ENCODE results near the gene SMYD4. TPM values are rescaled to one million over a fixed set of nuclear protein-coding genes. Genes with fewer than 3 reads are reported as not detected.
"Not testable (repeated sequence)": the region's sequence is repeated elsewhere in the genome, so short reads cannot be mapped to it uniquely, and the experiment has no call there.

Gene SMYD4
- total and polyA plus RNA-seq, 2 donors: 7.0 to 8.1 TPM

DNA sequence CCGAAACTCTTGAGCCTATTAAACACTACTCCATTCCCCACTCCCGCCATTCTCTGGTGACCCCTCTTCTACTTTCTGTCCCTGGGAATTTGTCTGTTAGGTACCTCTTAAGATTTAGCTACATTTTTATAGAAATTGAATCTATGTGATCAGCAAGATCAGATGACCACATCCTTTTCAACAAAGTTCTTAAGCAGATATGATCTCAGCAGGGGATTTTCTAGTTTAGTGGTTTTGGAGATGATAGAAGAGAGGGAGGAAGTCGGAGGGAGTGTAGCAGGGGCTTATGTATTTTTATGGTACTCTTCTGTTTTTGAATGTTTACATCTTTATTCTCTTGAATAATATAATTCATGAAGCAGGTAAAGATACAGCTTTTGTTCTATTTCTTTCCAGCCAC is 40.9 kb upstream of the SMYD4 start:
- H3K27ac ChIP-seq (ENCODE audit: low read depth in 1 of 2, low read length in 1 of 2): peak overlapping the region in 1 of 2 donors; percentile 90
- no peak overlapping the region for H3K4me3 ChIP-seq (ENCODE audit: low read length in 2 of 2)
- H3K36me3 ChIP-seq (ENCODE audit: control insufficient read depth in 2 of 2, insufficient read depth in 2 of 2, low read length in 1 of 2): peaks cover 12 to 29% of the 10 kb centered on the region in 2 donors
- 43% methylated on average over 3 of the region's 3 CpGs for WGBS
- peaks cover 0 to 3% of the 10 kb centered on the region in 2 donors for H3K9me3 ChIP-seq (ENCODE audit: control insufficient read depth in 2 of 2, insufficient read depth in 1 of 2, low read length in 1 of 2)
- DNase-seq (ENCODE audit: low read depth in 6 of 9, low spot score in 9 of 9): peak in 7 of 9 donors; percentile 17 to 75 (median 33)
- H3K4me1 ChIP-seq (ENCODE audit: control insufficient read depth in 2 of 2, insufficient read depth in 2 of 2, low read length in 2 of 2): peaks cover 34 to 39% of the 10 kb centered on the region in 2 donors
- no peaks in the 10 kb centered on the region for H3K27me3 ChIP-seq (ENCODE audit: control insufficient read depth in 2 of 2, insufficient read depth in 1 of 2, low read length in 1 of 2)

DNA sequence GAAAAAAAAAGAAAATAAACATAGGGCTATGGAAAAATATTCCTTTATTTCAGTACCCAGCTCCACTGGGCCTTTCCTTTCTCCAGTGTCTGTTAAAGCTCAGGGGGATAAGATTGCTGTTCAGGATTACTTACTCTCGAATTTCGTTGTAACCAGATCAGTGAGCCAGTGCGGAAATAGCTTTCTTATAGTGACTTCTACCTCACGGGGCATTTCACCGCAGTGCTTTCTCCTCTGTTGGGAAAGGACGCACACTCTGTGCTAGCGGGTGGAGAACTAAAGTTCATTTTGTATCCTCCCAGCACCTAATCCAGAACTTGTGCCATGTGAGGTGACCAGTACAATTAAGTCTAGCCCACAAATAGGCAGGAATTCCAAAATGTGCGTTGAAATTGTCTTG is 38.4 kb upstream of the SMYD4 start:
- peaks cover 29 to 32% of the 10 kb centered on the region in 2 donors for H3K4me1 ChIP-seq (ENCODE audit: control insufficient read depth in 2 of 2, insufficient read depth in 2 of 2, low read length in 2 of 2)
- no peak for DNase-seq (ENCODE audit: low read depth in 6 of 9, low spot score in 9 of 9)
- H3K4me3 ChIP-seq (ENCODE audit: low read length in 2 of 2): no peak overlapping the region
- peaks cover 0 to 3% of the 10 kb centered on the region in 2 donors for H3K9me3 ChIP-seq (ENCODE audit: control insufficient read depth in 2 of 2, insufficient read depth in 1 of 2, low read length in 1 of 2)
- no peak overlapping the region for H3K27ac ChIP-seq (ENCODE audit: low read depth in 1 of 2, low read length in 1 of 2)
- H3K36me3 ChIP-seq (ENCODE audit: control insufficient read depth in 2 of 2, insufficient read depth in 2 of 2, low read length in 1 of 2): peaks cover 8 to 12% of the 10 kb centered on the region in 2 donors
- H3K27me3 ChIP-seq (ENCODE audit: control insufficient read depth in 2 of 2, insufficient read depth in 1 of 2, low read length in 1 of 2): no peaks in the 10 kb centered on the region
- WGBS: 90% methylated on average over 8 of the region's 8 CpGs

- Histone ChIP-seq H3K27me3 (ENCODE audit: control insufficient read depth in 2 of 2, insufficient read depth in 1 of 2, low read length in 1 of 2) (no peaks in the 10 kb centered on the region), H3K9me3 (ENCODE audit: control insufficient read depth in 2 of 2, insufficient read depth in 1 of 2, low read length in 1 of 2) (peaks cover 0 to 2% of the 10 kb centered on the region in 2 donors), H3K4me3 (ENCODE audit: low read length in 2 of 2) (no peak overlapping the region), H3K27ac (ENCODE audit: low read depth in 1 of 2, low read length in 1 of 2) (no peak overlapping the region), H3K36me3 (ENCODE audit: control insufficient read depth in 2 of 2, insufficient read depth in 2 of 2, low read length in 1 of 2) (peaks cover 8 to 9% of the 10 kb centered on the region in 2 donors), H3K4me1 (ENCODE audit: control insufficient read depth in 2 of 2, insufficient read depth in 2 of 2, low read length in 2 of 2) (peaks cover 21 to 24% of the 10 kb centered on the region in 2 donors)
- 98% methylated on average over 3 of the region's 3 CpGs for WGBS
- DNase-seq (ENCODE audit: low read depth in 6 of 9, low spot score in 9 of 9): no peak
Observed at GRCh38 chr17:1867307-1867706, 37.6 kb upstream of the SMYD4 start.

DNA sequence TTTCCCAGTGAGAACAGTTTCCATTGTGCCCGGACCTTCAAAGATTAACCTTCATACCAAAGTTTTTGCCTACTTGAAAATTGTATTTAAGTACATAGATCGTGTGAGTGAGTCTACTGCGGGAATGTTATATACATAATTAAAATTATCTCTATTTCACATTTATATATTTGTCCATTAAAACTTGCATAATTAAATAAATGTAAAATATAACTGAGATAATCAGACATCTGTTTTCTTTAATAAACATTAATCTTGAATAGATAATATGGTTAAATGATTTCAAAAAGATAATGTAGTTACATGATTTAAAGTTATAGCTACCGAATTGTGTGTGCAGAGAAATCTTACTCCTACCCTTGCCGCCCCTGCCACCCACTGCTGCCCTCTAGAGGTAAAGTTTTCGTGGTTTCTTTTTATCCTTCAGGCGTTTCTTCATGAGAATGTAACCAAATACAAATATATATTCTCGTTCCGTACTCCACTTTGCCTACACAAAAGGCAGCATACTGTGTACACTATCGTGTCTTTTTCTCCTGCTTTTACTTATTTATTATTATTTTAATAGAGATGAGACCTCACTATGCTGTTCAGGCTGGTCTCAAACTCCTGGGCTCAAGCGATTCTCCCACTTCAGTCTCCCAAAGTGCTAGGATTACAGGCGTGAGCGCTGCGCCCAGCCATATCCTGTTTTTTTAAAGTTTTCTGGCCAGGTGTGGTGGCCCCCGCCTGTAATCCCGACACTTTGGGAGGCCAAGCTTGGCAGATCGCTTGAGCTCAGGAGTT is 35.7 kb upstream of the SMYD4 start:
- WGBS: 84% methylated on average over 17 of the region's 17 CpGs
- H3K9me3 ChIP-seq (ENCODE audit: control insufficient read depth in 2 of 2, insufficient read depth in 1 of 2, low read length in 1 of 2): no peaks in the 10 kb centered on the region
- no peak overlapping the region for H3K27ac ChIP-seq (ENCODE audit: low read depth in 1 of 2, low read length in 1 of 2)
- DNase-seq (ENCODE audit: low read depth in 6 of 9, low spot score in 9 of 9): peak in 7 of 9 donors; percentile 41 to 76 (median 53)
- no peaks in the 10 kb centered on the region for H3K27me3 ChIP-seq (ENCODE audit: control insufficient read depth in 2 of 2, insufficient read depth in 1 of 2, low read length in 1 of 2)
- H3K36me3 ChIP-seq (ENCODE audit: control insufficient read depth in 2 of 2, insufficient read depth in 2 of 2, low read length in 1 of 2): peaks cover 14 to 18% of the 10 kb centered on the region in 2 donors
- H3K4me3 ChIP-seq (ENCODE audit: low read length in 2 of 2): no peak overlapping the region
- peaks cover 8% of the 10 kb centered on the region in 2 donors for H3K4me1 ChIP-seq (ENCODE audit: control insufficient read depth in 2 of 2, insufficient read depth in 2 of 2, low read length in 2 of 2)

- Histone ChIP-seq H3K27ac (ENCODE audit: low read depth in 1 of 2, low read length in 1 of 2) (no peak overlapping the region), H3K4me3 (ENCODE audit: low read length in 2 of 2) (no peak overlapping the region), H3K27me3 (ENCODE audit: control insufficient read depth in 2 of 2, insufficient read depth in 1 of 2, low read length in 1 of 2) (no peaks in the 10 kb centered on the region), H3K36me3 (ENCODE audit: control insufficient read depth in 2 of 2, insufficient read depth in 2 of 2, low read length in 1 of 2) (peaks cover 12 to 22% of the 10 kb centered on the region in 2 donors), H3K9me3 (ENCODE audit: control insufficient read depth in 2 of 2, insufficient read depth in 1 of 2, low read length in 1 of 2) (no peaks in the 10 kb centered on the region), H3K4me1 (ENCODE audit: control insufficient read depth in 2 of 2, insufficient read depth in 2 of 2, low read length in 2 of 2) (no peaks in the 10 kb centered on the region)
- WGBS: 99% methylated on average over 16 of the region's 16 CpGs
- no peak for DNase-seq (ENCODE audit: low read depth in 6 of 9, low spot score in 9 of 9)
Observed at GRCh38 chr17:1861391-1862010, 31.8 kb upstream of the SMYD4 start.

DNA sequence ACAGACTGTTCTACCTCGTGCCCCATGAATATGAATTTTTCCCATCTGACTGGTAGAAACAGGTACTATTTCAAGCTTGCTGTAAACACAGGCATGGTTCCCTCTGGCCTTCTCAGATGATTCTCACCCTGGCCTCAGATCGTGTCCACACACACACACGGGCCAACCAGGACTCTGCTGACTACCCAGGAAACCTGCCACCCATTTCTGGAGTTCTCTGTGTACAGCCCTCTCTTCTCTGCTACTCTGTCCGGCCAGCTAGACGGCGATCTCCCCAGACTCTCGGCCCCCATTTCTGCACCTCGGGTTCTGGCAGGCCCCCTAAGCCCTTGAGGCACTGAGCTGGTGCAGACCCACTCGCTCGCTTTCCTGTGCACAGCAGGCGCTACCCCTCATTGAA is 31.3 kb upstream of the SMYD4 start:
- 97% methylated on average over 11 of the region's 11 CpGs for whole genome bisulfite sequencing
- DNase-seq (ENCODE audit: low read depth in 6 of 9, low spot score in 9 of 9): no peak
- Histone ChIP-seq H3K36me3 (ENCODE audit: control insufficient read depth in 2 of 2, insufficient read depth in 2 of 2, low read length in 1 of 2) (peaks cover 12 to 22% of the 10 kb centered on the region in 2 donors), H3K4me1 (ENCODE audit: control insufficient read depth in 2 of 2, insufficient read depth in 2 of 2, low read length in 2 of 2) (no peaks in the 10 kb centered on the region), H3K4me3 (ENCODE audit: low read length in 2 of 2) (no peak overlapping the region), H3K9me3 (ENCODE audit: control insufficient read depth in 2 of 2, insufficient read depth in 1 of 2, low read length in 1 of 2) (no peaks in the 10 kb centered on the region), H3K27me3 (ENCODE audit: control insufficient read depth in 2 of 2, insufficient read depth in 1 of 2, low read length in 1 of 2) (no peaks in the 10 kb centered on the region), H3K27ac (ENCODE audit: low read depth in 1 of 2, low read length in 1 of 2) (no peak overlapping the region)

DNA sequence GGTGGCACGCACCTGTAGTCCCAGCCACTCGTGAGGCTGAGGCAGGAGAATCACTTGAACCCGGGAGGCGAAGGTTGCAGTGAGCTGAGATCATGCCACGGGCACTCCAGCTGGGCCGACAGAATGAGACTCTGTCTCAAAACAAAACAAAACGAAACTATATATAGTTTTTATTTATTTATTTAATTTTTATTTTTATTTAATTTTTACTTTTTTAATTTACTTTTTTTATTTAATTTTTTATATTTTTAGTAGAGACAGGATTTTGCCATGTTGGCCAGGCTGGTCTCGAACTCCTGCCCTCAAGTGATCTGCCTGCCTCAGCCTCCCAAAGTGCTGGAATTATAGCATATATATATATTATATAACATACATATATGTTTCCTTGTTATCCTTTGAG is 26.8 kb upstream of the SMYD4 start:
- not testable (repeated sequence) for H3K4me1 ChIP-seq (ENCODE audit: control insufficient read depth in 2 of 2, insufficient read depth in 2 of 2, low read length in 2 of 2); H3K4me3 ChIP-seq (ENCODE audit: low read length in 2 of 2); H3K9me3 ChIP-seq (ENCODE audit: control insufficient read depth in 2 of 2, insufficient read depth in 1 of 2, low read length in 1 of 2); DNase-seq (ENCODE audit: low read depth in 6 of 9, low spot score in 9 of 9); H3K27ac ChIP-seq (ENCODE audit: low read depth in 1 of 2, low read length in 1 of 2); H3K27me3 ChIP-seq (ENCODE audit: control insufficient read depth in 2 of 2, insufficient read depth in 1 of 2, low read length in 1 of 2)
- peaks cover 26 to 48% of the 10 kb centered on the region in 2 donors for H3K36me3 ChIP-seq (ENCODE audit: control insufficient read depth in 2 of 2, insufficient read depth in 2 of 2, low read length in 1 of 2)
- 97% methylated on average over 8 of the region's 8 CpGs for WGBS

- Histone ChIP-seq H3K27ac (ENCODE audit: low read depth in 1 of 2, low read length in 1 of 2) (no peak overlapping the region), H3K4me1 (ENCODE audit: control insufficient read depth in 2 of 2, insufficient read depth in 2 of 2, low read length in 2 of 2) (no peaks in the 10 kb centered on the region), H3K36me3 (ENCODE audit: control insufficient read depth in 2 of 2, insufficient read depth in 2 of 2, low read length in 1 of 2) (peaks cover 21 to 43% of the 10 kb centered on the region in 2 donors), H3K4me3 (ENCODE audit: low read length in 2 of 2) (no peak overlapping the region), H3K27me3 (ENCODE audit: control insufficient read depth in 2 of 2, insufficient read depth in 1 of 2, low read length in 1 of 2) (no peaks in the 10 kb centered on the region), H3K9me3 (ENCODE audit: control insufficient read depth in 2 of 2, insufficient read depth in 1 of 2, low read length in 1 of 2) (no peaks in the 10 kb centered on the region)
- 98% methylated on average over 3 of the region's 3 CpGs for WGBS
- DNase-seq (ENCODE audit: low read depth in 6 of 9, low spot score in 9 of 9): no peak
Observed at GRCh38 chr17:1853698-1854097, 24.0 kb upstream of the SMYD4 start.

- H3K4me3 ChIP-seq (ENCODE audit: low read length in 2 of 2): no peak overlapping the region
- no peaks in the 10 kb centered on the region for H3K4me1 ChIP-seq (ENCODE audit: control insufficient read depth in 2 of 2, insufficient read depth in 2 of 2, low read length in 2 of 2)
- no peak overlapping the region for H3K27ac ChIP-seq (ENCODE audit: low read depth in 1 of 2, low read length in 1 of 2)
- no peaks in the 10 kb centered on the region for H3K9me3 ChIP-seq (ENCODE audit: control insufficient read depth in 2 of 2, insufficient read depth in 1 of 2, low read length in 1 of 2)
- no peaks in the 10 kb centered on the region for H3K27me3 ChIP-seq (ENCODE audit: control insufficient read depth in 2 of 2, insufficient read depth in 1 of 2, low read length in 1 of 2)
- no peak for DNase-seq (ENCODE audit: low read depth in 6 of 9, low spot score in 9 of 9)
- H3K36me3 ChIP-seq (ENCODE audit: control insufficient read depth in 2 of 2, insufficient read depth in 2 of 2, low read length in 1 of 2): peaks cover 23 to 51% of the 10 kb centered on the region in 2 donors
- 93% methylated on average over 6 of the region's 6 CpGs for WGBS
Observed at GRCh38 chr17:1852327-1852726, 22.6 kb upstream of the SMYD4 start.

Measured in thymus (tissue), 11 donors.